ENCODE data around the gene HOXC13.
A peak's percentile ranks its signal among the peaks of the same experiment; 100 is the strongest.

HOXC13 gene

DNA sequence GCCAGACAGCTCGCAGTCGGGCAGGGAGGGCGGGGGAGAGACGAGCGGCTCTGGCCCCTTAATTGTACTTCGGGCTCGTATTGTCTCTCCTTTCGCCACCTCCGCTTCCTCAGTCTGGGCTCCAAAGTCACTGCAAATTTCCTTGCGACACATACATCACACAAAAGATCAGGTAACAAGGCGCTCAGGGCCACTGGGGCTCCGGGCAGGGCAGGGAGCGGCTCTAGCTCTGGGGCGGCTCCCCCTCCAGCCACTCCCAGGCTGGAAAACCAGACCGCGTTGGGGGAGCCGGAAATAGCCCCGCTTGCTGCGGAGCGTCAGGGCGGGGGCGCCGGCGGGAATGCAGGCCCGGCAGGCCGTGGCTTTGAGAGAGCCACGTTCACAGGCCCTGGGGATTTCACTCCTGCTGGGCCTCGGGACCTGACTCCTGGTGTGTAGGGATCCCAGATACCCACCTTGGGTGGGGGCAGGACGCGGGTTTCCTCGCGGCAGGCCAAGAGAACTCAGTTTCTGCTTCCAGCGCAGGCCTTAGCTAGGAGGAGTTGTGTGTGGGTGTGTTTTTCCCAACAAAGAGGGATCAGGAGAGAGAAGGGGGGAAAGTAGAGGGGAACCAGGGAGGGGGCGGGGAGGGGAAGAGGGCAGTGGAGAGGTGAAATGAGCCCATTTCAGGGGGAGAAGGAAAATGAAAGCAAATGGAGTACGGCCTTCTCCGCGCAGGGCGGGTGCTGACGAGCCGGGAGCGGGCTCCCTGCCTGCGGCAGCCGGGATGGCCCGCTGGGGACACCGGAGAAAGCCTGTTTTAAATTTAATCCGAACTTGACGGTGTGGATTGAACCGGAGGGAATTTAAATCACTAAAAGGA lies 57.0 kb downstream of the HOXC13 start:
- DNase-seq = peak; percentile 63
